Measurements from ENCODE around the gene WASHC4.

The WASHC4 gene

DNA sequence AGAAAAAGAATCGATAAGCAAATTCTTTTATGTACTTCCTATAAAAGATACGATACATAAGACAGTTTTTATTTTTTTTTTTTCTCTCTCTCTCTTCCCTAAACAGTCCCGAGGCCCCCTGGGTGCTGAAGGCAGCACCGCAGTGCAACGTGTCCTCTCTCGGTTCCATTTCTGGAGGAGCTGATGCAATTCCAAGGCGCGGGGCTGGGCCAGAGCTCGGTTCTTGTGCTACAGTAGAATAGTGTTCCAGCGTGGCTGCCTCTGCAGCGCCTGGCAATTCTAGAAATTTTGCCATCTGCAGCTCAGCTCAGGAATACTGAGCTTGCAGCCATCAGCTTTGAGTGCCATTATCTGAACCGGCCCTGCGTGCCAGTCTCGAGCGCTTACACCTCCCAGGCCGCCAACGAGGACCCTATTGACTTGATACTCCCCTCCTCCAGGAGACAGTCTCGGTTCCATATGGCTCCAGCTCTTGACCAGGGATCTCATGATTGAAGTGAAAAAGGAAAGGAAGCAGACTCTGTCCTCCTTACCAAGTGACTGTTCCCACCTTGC is 23.9 kb upstream of the WASHC4 start:
- WGBS (ENCODE audit: insufficient coverage) = 9% methylated on average over 15 of the region's 18 CpGs
- H3K4me1 ChIP-seq (ENCODE audit: control extremely low read depth in 1 of 4, control insufficient read depth in 4 of 4, insufficient read depth in 4 of 4, low read length in 3 of 4) = peaks cover 8 to 13% (median 9%) of the 10 kb centered on the region in 4 experiments
- ChIA-PET CTCF (interaction anchor here (0.8 kb wide), 1 partner anchor 12 kb away, joined by 3 read pairs; no protein-coding TSS in a partner anchor), POLR2A (interaction anchor here (0.6 kb wide), 1 partner anchor 327 kb away, joined by 4 read pairs; no protein-coding TSS in a partner anchor)
- no peaks in the 10 kb centered on the region for H3K36me3 ChIP-seq (ENCODE audit: control insufficient read depth in 4 of 4, insufficient read depth in 4 of 4, low read length in 3 of 4)
- H3K9me3 ChIP-seq (ENCODE audit: control extremely low read depth in 1 of 5, control insufficient read depth in 4 of 5, insufficient read depth in 2 of 5, low read depth in 1 of 5, low read length in 4 of 5) = peaks cover 0 to 3% (median 0%) of the 10 kb centered on the region in 5 experiments
- no peak overlapping the region for H3K27ac ChIP-seq (ENCODE audit: insufficient read depth in 1 of 2, low read depth in 1 of 2, low read length in 2 of 2, poor library complexity in 1 of 2, severe bottlenecking in 2 of 2)
- peaks cover 0 to 14% (median 0%) of the 10 kb centered on the region in 5 experiments for H3K27me3 ChIP-seq (replicated peaks in 2 of 5; ENCODE audit: control insufficient read depth in 4 of 5, insufficient read depth in 5 of 5, low read length in 4 of 5)
- peak overlapping the region; percentile 5 to 80 (median 61) for H3K4me3 ChIP-seq (ENCODE audit: control insufficient read depth in 1 of 7, extremely low read depth in 1 of 7, insufficient read depth in 4 of 7, low read depth in 2 of 7, low read length in 6 of 7)
- DNase-seq = peak; percentile 49 to 64 (median 55)

DNA sequence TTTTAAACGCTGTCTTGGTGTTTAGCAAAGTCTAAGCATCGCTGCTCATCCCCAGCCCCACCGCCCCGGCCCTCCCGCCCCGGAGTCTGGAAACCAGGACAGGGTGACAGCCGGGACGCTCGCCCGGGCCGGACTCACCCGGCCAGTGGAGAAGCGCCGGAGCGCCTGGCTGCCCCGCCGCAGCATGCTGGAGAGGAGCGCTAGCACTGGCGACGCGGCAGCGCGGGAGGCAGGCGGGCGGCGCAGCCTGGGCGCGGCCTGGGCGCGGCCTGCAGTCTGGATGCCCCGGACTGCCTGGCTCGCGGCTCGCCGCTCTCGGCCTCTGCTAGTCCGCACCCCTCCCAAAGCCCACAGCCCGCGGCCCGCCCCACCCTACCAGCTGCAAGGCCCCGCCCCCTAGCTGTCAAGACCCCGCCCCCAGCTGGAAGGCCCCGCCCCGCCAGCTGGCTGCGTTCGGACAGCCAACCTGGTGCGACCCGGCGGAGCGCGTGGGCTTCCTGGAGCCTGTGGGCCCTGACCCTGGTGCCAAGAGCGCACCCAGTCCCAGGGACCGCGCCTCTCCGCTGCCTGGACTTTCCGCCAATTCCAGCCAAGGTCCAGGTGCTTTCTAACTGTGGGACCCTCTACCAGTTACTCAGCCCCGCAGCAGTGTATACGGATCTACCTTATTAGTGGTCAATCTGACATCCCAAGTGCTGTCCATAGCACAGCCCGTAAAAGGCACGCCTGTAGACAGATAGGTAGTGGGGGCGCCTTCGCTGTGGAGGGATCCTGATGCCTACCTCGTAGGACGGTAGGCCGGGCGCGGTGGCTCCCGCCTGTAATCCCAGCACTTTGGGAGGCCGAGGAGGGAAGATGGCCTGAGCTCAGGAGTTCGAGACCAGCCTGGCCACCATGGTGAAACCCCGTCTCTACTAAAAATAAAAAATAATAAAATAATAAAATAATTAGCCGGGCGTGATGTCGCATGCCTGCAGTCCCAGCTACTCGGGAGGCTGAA is 23.0 kb upstream of the WASHC4 start, which contains the start of gene ALDH1L2:
Gene ALDH1L2 (minus strand): TSS at position 208 of the 1,000 bp plus-strand sequence. CDS start 22 bp downstream, at position 186.
- no peaks in the 10 kb centered on the region for H3K36me3 ChIP-seq (ENCODE audit: control insufficient read depth in 4 of 4, insufficient read depth in 4 of 4, low read length in 3 of 4)
- H3K9me3 ChIP-seq (ENCODE audit: control extremely low read depth in 1 of 5, control insufficient read depth in 4 of 5, insufficient read depth in 2 of 5, low read depth in 1 of 5, low read length in 4 of 5) = peaks cover 0 to 3% (median 0%) of the 10 kb centered on the region in 5 experiments
- H3K27me3 ChIP-seq (replicated peaks in 2 of 5; ENCODE audit: control insufficient read depth in 4 of 5, insufficient read depth in 5 of 5, low read length in 4 of 5) = peaks cover 0 to 14% (median 0%) of the 10 kb centered on the region in 5 experiments
- POLR2A ChIA-PET = no interaction called here
- CTCF ChIA-PET = interaction anchor here (1.2 kb wide), 1 partner anchor 21 kb away, joined by 3 read pairs; no protein-coding TSS in a partner anchor
- peak within 1 kb of the TSS; percentile 5 to 80 (median 61) for H3K4me3 ChIP-seq (ENCODE audit: control insufficient read depth in 1 of 7, extremely low read depth in 1 of 7, insufficient read depth in 4 of 7, low read depth in 2 of 7, low read length in 6 of 7)
- WGBS (ENCODE audit: insufficient coverage) = 28% methylated on average over 62 of the region's 75 CpGs
- H3K27ac ChIP-seq (ENCODE audit: insufficient read depth in 1 of 2, low read depth in 1 of 2, low read length in 2 of 2, poor library complexity in 1 of 2, severe bottlenecking in 2 of 2) = no peak within 1 kb of the TSS
- H3K4me1 ChIP-seq (ENCODE audit: control extremely low read depth in 1 of 4, control insufficient read depth in 4 of 4, insufficient read depth in 4 of 4, low read length in 3 of 4) = peaks cover 8 to 13% (median 9%) of the 10 kb centered on the region in 4 experiments
- peak; percentile 59 to 78 (median 69) for DNase-seq

DNA sequence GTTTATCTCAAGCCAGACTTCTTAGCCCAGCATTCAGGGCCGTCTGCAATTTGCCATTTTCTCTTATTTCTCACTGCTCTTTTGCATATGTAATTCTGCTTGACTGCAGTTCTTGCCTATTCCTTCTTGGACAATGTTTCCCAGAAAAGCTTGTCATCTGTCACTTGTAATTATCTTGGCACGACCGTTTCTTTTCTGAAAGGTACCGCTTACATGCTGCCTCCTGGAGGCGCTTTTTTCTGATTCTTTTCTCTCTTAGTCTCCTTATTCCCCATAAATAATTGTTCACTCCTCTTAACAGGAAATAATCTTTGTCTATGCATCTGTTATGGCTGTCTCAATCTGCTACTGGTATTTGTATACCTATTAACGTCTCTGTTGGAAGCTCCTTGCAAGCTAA is 22.0 kb upstream of the WASHC4 start:
- ChIA-PET CTCF (interaction anchor here (1.2 kb wide), 1 partner anchor 20 kb away, joined by 3 read pairs; no protein-coding TSS in a partner anchor), POLR2A (interaction anchor here (0.6 kb wide), 1 partner anchor 22 kb away, joined by 3 read pairs; the partner anchor contains the start of gene WASHC4)
- Histone ChIP-seq H3K9me3 (ENCODE audit: control extremely low read depth in 1 of 5, control insufficient read depth in 4 of 5, insufficient read depth in 2 of 5, low read depth in 1 of 5, low read length in 4 of 5) (peaks cover 0 to 3% (median 0%) of the 10 kb centered on the region in 5 experiments), H3K27me3 (replicated peaks in 2 of 5; ENCODE audit: control insufficient read depth in 4 of 5, insufficient read depth in 5 of 5, low read length in 4 of 5) (peaks cover 0 to 14% (median 0%) of the 10 kb centered on the region in 5 experiments), H3K36me3 (ENCODE audit: control insufficient read depth in 4 of 4, insufficient read depth in 4 of 4, low read length in 3 of 4) (no peaks in the 10 kb centered on the region), H3K4me1 (ENCODE audit: control extremely low read depth in 1 of 4, control insufficient read depth in 4 of 4, insufficient read depth in 4 of 4, low read length in 3 of 4) (peaks cover 8 to 13% (median 9%) of the 10 kb centered on the region in 4 experiments), H3K27ac (ENCODE audit: insufficient read depth in 1 of 2, low read depth in 1 of 2, low read length in 2 of 2, poor library complexity in 1 of 2, severe bottlenecking in 2 of 2) (no peak overlapping the region), H3K4me3 (ENCODE audit: control insufficient read depth in 1 of 7, extremely low read depth in 1 of 7, insufficient read depth in 4 of 7, low read depth in 2 of 7, low read length in 6 of 7) (no peak overlapping the region)
- DNase-seq = peak in 1 of 3 donors; percentile 10
- 87% methylated on average over 3 of the region's 6 CpGs for WGBS (ENCODE audit: insufficient coverage)

DNA sequence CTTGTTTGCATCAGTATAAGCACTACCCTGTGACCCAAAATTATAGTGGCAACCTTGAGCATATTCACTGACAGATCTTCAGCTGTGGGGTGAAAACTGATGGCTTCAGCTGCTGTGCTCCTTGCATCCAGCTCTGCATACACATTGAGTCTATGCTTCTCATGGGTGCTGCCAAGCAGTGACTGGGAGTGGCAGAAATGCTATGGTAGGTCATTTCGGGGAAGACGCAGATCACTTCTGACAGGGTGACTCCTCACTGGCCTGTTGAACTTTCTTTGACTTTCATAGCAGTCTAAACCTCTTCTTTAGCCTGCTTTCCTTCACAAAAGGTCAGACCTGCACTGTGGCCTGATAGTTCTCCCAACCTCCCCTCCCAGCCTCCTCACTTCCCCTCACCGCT is 17.7 kb upstream of the WASHC4 start:
- ChIA-PET POLR2A (no interaction called here), CTCF (no interaction called here)
- Histone ChIP-seq H3K4me3 (ENCODE audit: control insufficient read depth in 1 of 7, extremely low read depth in 1 of 7, insufficient read depth in 4 of 7, low read depth in 2 of 7, low read length in 6 of 7) (no peak overlapping the region), H3K27me3 (replicated peaks in 2 of 5; ENCODE audit: control insufficient read depth in 4 of 5, insufficient read depth in 5 of 5, low read length in 4 of 5) (peaks cover 2 to 11% (median 5%) of the 10 kb centered on the region in 5 experiments), H3K27ac (ENCODE audit: insufficient read depth in 1 of 2, low read depth in 1 of 2, low read length in 2 of 2, poor library complexity in 1 of 2, severe bottlenecking in 2 of 2) (no peak overlapping the region), H3K36me3 (ENCODE audit: control insufficient read depth in 4 of 4, insufficient read depth in 4 of 4, low read length in 3 of 4) (no peaks in the 10 kb centered on the region), H3K4me1 (ENCODE audit: control extremely low read depth in 1 of 4, control insufficient read depth in 4 of 4, insufficient read depth in 4 of 4, low read length in 3 of 4) (no peaks in the 10 kb centered on the region), H3K9me3 (ENCODE audit: control extremely low read depth in 1 of 5, control insufficient read depth in 4 of 5, insufficient read depth in 2 of 5, low read depth in 1 of 5, low read length in 4 of 5) (peaks cover 0 to 6% (median 0%) of the 10 kb centered on the region in 5 experiments)
- 94% methylated on average over 2 of the region's 3 CpGs for WGBS (ENCODE audit: insufficient coverage)
- DNase-seq = no peak

DNA sequence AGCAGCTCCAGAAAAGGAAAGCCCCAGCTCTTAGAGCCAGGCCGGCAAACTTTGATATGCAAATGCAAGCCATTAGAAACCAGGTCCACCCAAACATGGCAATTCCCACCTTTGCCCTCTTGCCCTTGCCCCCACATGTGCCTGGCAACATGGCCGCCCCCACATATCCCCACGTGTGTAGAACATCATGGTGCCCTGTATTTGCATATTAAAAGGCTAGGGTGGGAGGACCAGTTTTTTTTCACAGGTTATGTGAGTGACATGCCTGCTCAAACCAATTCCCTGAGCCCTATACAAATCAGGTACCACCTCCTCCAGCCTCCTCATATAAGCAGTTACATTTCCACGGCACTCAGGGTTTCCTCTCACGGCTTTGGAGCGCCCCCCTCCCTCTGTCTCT is 17.2 kb upstream of the WASHC4 start:
- no peak for DNase-seq
- no peak overlapping the region for H3K27ac ChIP-seq (ENCODE audit: insufficient read depth in 1 of 2, low read depth in 1 of 2, low read length in 2 of 2, poor library complexity in 1 of 2, severe bottlenecking in 2 of 2)
- H3K27me3 ChIP-seq (replicated peaks in 2 of 5; ENCODE audit: control insufficient read depth in 4 of 5, insufficient read depth in 5 of 5, low read length in 4 of 5) = peaks cover 2 to 11% (median 5%) of the 10 kb centered on the region in 5 experiments
- WGBS (ENCODE audit: insufficient coverage) = 80% methylated on average over 4 of the region's 6 CpGs
- CTCF ChIA-PET = interaction anchor here (0.7 kb wide), 1 partner anchor 11 kb away, joined by 3 read pairs; no protein-coding TSS in a partner anchor
- H3K36me3 ChIP-seq (ENCODE audit: control insufficient read depth in 4 of 4, insufficient read depth in 4 of 4, low read length in 3 of 4) = no peaks in the 10 kb centered on the region
- no peak overlapping the region for H3K4me3 ChIP-seq (ENCODE audit: control insufficient read depth in 1 of 7, extremely low read depth in 1 of 7, insufficient read depth in 4 of 7, low read depth in 2 of 7, low read length in 6 of 7)
- POLR2A ChIA-PET = no interaction called here
- H3K4me1 ChIP-seq (ENCODE audit: control extremely low read depth in 1 of 4, control insufficient read depth in 4 of 4, insufficient read depth in 4 of 4, low read length in 3 of 4) = no peaks in the 10 kb centered on the region
- H3K9me3 ChIP-seq (ENCODE audit: control extremely low read depth in 1 of 5, control insufficient read depth in 4 of 5, insufficient read depth in 2 of 5, low read depth in 1 of 5, low read length in 4 of 5) = peaks cover 0 to 8% (median 1%) of the 10 kb centered on the region in 5 experiments

DNA sequence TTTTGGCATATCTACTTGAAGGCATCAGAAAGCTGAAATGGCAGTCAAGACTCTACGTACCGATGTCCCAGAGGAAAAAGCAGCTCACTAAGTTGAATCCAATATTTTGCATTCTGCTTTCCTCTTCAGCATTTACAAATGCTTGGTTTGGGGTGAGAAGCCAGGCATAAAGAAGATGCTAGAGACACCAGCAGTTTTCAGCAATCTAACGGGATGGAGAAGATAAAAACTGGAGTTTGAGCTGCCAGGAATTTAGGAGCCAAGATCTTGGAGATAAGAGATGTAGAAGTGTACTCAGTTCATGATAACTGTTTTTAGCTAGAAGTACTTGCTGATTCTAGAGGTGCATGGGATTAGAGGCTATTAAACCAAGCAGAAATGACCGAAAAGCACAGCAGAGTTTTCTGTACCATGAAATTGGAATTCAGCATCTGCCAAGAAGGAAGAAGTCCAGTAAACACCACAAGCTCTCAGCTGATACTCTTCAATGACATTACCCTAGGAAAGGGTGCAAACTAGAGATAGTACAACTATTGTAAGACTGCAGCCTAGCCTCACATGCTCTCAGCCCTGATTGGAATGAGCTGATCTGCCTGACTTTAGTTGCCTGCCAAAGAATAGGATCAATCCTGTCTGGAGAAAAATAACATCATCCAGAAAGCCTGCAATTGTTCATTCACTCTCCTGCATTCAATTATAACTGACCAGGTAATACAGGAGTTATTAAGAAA is 15.9 kb upstream of the WASHC4 start:
- Histone ChIP-seq H3K9me3 (ENCODE audit: control extremely low read depth in 1 of 5, control insufficient read depth in 4 of 5, insufficient read depth in 2 of 5, low read depth in 1 of 5, low read length in 4 of 5) (peaks cover 0 to 13% (median 3%) of the 10 kb centered on the region in 5 experiments), H3K27ac (ENCODE audit: insufficient read depth in 1 of 2, low read depth in 1 of 2, low read length in 2 of 2, poor library complexity in 1 of 2, severe bottlenecking in 2 of 2) (no peak overlapping the region), H3K4me1 (ENCODE audit: control extremely low read depth in 1 of 4, control insufficient read depth in 4 of 4, insufficient read depth in 4 of 4, low read length in 3 of 4) (no peaks in the 10 kb centered on the region), H3K4me3 (ENCODE audit: control insufficient read depth in 1 of 7, extremely low read depth in 1 of 7, insufficient read depth in 4 of 7, low read depth in 2 of 7, low read length in 6 of 7) (no peak overlapping the region), H3K36me3 (ENCODE audit: control insufficient read depth in 4 of 4, insufficient read depth in 4 of 4, low read length in 3 of 4) (no peaks in the 10 kb centered on the region), H3K27me3 (replicated peaks in 2 of 5; ENCODE audit: control insufficient read depth in 4 of 5, insufficient read depth in 5 of 5, low read length in 4 of 5) (peaks cover 2 to 11% (median 5%) of the 10 kb centered on the region in 5 experiments)
- CTCF ChIA-PET = interaction anchor here (1.4 to 1.5 kb wide), 2 partner anchors 10 to 11 kb away, joined by 3 to 4 read pairs; no protein-coding TSS in a partner anchor
- POLR2A ChIA-PET = no interaction called here
- 81% methylated on average over 3 of the region's 4 CpGs for WGBS (ENCODE audit: insufficient coverage)
- no peak for DNase-seq

Data from common myeloid progenitor, CD34-positive (primary cell).